Common myeloid progenitor, CD34-positive (primary cell): ENCODE data around the gene C10orf90.
A peak's percentile ranks its signal among the peaks of the same experiment; 100 is the strongest.

Experiments used
- CTCF ChIA-PET: fragments of 350-600 bp; sonication (Branson Sonifier 250); formaldehyde crosslinking; loops from one replicate; lab custom pipeline; 2021; ENCODE audit warnings: antibody characterized with exemption; lab: Charles Lee
- POLR2A ChIA-PET: fragments of 350-600 bp; sonication (Branson Sonifier 250); formaldehyde crosslinking; loops from one replicate; lab custom pipeline; 2021; ENCODE audit warnings: antibody characterized with exemption; lab: Charles Lee
- DNase-seq, 3 donors: peaks; one replicate each; pipeline versions ENCODE4 v3.0.0 to v3.0.0-alpha.2; 2013
- H3K27ac ChIP-seq, 2 experiments: 1 replicate in 1 of 2; 2 replicates in 1 of 2; pipeline ENCODE4 v1.7.0; 2013; ENCODE audit warnings: inconsistent platforms in 2 of 2, low read length in 2 of 2, mild to moderate bottlenecking in 2 of 2, low read depth in 1 of 2, moderate library complexity in 1 of 2; ENCODE audit not compliant: severe bottlenecking in 2 of 2, insufficient read depth in 1 of 2, poor library complexity in 1 of 2
- H3K27me3 ChIP-seq, 5 experiments: replicated peaks in 2 of 5; 1 replicate in 3 of 5; 2 replicates in 2 of 5; pipeline versions ENCODE4 v1.6.1 to v1.7.0; 2013; ENCODE audit warnings: low read length in 4 of 5, mild to moderate bottlenecking in 2 of 5, moderate library complexity in 2 of 5, inconsistent platforms in 1 of 5; ENCODE audit not compliant: insufficient read depth in 5 of 5, control insufficient read depth in 4 of 5
- H3K36me3 ChIP-seq, 4 experiments: 1 replicate in 2 of 4; 2 replicates in 2 of 4; pipeline versions ENCODE4 v1.6.1 to v1.7.0; 2013; ENCODE audit warnings: low read length in 3 of 4, control low read depth in 1 of 4, mild to moderate bottlenecking in 1 of 4; ENCODE audit not compliant: control insufficient read depth in 4 of 4, insufficient read depth in 4 of 4
- H3K4me1 ChIP-seq, 4 experiments: 1 replicate in 3 of 4; 2 replicates in 1 of 4; pipeline versions ENCODE4 v1.6.1 to v1.7.1; 2013; ENCODE audit warnings: low read length in 3 of 4, mild to moderate bottlenecking in 3 of 4, control low read depth in 1 of 4, inconsistent platforms in 1 of 4, moderate library complexity in 1 of 4; ENCODE audit not compliant: control insufficient read depth in 4 of 4, insufficient read depth in 4 of 4; ENCODE audit errors: control extremely low read depth in 1 of 4
- H3K4me3 ChIP-seq, 7 experiments: 1 replicate in 4 of 7; 2 replicates in 3 of 7; pipeline versions ENCODE4 v1.5.1 to v1.7.0; 2013; ENCODE audit warnings: mild to moderate bottlenecking in 7 of 7, low read length in 6 of 7, moderate library complexity in 6 of 7, inconsistent platforms in 2 of 7, low read depth in 2 of 7, control low read depth in 1 of 7; ENCODE audit not compliant: insufficient read depth in 4 of 7, control insufficient read depth in 1 of 7; ENCODE audit errors: extremely low read depth in 1 of 7
- H3K9me3 ChIP-seq, 5 experiments: 1 replicate in 4 of 5; 2 replicates in 1 of 5; pipeline versions ENCODE4 v1.6.1 to v1.7.1; 2013; ENCODE audit warnings: low read length in 4 of 5, mild to moderate bottlenecking in 2 of 5, inconsistent platforms in 1 of 5, low read depth in 1 of 5, moderate library complexity in 1 of 5; ENCODE audit not compliant: control insufficient read depth in 4 of 5, insufficient read depth in 2 of 5; ENCODE audit errors: control extremely low read depth in 1 of 5
- WGBS: methylation state at CpG from one replicate; pipeline ENCODE4 v1.1.5; 2013; ENCODE audit not compliant: insufficient coverage; 5-methylcytosine and 5-hydroxymethylcytosine counted together

C10orf90 gene

DNA sequence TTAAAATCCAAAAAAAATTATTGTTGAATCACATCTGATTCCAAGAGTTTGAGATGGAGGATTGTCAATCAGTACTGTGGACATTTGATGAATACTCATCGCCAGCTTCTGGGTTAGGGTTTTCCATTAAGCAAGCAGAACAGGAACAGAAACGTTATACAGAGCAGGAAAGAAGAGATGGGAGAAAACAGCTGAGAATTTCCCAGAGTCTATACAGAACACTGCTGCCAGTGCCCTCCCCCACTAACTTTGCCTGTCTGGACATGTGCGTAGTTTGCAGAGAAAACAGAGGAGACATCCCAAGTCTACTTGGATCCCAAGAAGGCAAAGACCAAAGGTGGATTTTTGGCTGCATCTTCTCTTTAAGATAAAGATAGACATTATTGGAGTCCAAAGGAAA is 19.0 kb downstream of the C10orf90 start:
- no peak overlapping the region for H3K27ac ChIP-seq
- H3K36me3 ChIP-seq: no peaks in the 10 kb centered on the region
- H3K9me3 ChIP-seq: no peaks in the 10 kb centered on the region
- ChIA-PET POLR2A (no interaction called here), CTCF (no interaction called here)
- WGBS: 89% methylated on average over 3 of the region's 3 CpGs
- H3K4me1 ChIP-seq: no peaks in the 10 kb centered on the region
- no peak for DNase-seq
- H3K27me3 ChIP-seq: peaks cover 0 to 2% (median 2%) of the 10 kb centered on the region in 5 experiments
- no peak overlapping the region for H3K4me3 ChIP-seq

DNA sequence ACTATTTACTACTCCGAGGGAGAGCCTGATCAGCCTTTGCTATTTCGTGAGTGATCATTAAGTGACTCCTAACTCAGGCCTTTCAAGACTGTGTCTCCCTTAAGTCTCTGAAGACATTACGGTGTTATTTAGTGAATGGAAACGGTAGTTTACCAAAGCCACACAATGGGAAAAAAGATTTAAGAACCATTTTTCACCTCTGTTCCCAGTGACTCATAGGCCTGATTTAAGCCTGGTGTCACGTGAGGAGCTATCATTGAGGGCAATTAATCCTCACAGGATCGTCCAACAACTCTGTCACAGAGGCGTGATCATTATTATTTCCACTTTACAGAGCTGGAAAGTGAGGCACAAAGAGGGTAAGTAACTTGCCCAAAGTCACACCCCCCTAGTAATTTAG is 20.3 kb downstream of the C10orf90 start:
- H3K9me3 ChIP-seq: no peaks in the 10 kb centered on the region
- peaks cover 0 to 2% (median 2%) of the 10 kb centered on the region in 5 experiments for H3K27me3 ChIP-seq
- H3K27ac ChIP-seq: no peak overlapping the region
- H3K36me3 ChIP-seq: no peaks in the 10 kb centered on the region
- ChIA-PET CTCF (no interaction called here), POLR2A (no interaction called here)
- 93% methylated on average over 7 of the region's 7 CpGs for WGBS
- no peak for DNase-seq
- no peaks in the 10 kb centered on the region for H3K4me1 ChIP-seq
- no peak overlapping the region for H3K4me3 ChIP-seq

DNA sequence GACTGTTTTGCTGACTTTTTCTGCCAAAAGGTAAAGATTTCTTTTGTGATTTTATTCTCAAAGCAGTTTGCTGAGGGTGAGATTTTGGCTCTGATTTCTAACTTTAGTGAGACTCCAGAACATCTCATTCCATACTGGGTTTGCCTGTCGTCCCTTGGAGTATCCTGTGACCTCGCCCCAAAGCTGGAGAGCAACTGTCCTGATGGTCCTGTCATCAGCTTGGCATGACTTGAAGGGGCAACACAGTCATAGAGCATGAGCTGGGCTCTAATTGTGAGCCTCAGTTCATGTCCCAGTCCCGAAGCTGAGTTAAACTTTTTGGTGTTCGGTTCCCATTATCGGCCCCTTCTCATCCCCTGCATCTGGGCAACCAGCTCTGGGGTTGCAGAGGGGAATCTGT is 23.4 kb downstream of the C10orf90 start:
- ChIA-PET CTCF (no interaction called here), POLR2A (interaction anchor here (0.6 kb wide), 1 partner anchor 183 kb away, joined by 3 read pairs; no protein-coding TSS in a partner anchor)
- Histone ChIP-seq H3K4me3 (no peak overlapping the region), H3K27ac (no peak overlapping the region), H3K27me3 (peaks cover 0 to 2% (median 0%) of the 10 kb centered on the region in 5 experiments), H3K36me3 (no peaks in the 10 kb centered on the region), H3K9me3 (no peaks in the 10 kb centered on the region), H3K4me1 (no peaks in the 10 kb centered on the region)
- no peak for DNase-seq
- 90% methylated on average over 5 of the region's 5 CpGs for WGBS

DNA sequence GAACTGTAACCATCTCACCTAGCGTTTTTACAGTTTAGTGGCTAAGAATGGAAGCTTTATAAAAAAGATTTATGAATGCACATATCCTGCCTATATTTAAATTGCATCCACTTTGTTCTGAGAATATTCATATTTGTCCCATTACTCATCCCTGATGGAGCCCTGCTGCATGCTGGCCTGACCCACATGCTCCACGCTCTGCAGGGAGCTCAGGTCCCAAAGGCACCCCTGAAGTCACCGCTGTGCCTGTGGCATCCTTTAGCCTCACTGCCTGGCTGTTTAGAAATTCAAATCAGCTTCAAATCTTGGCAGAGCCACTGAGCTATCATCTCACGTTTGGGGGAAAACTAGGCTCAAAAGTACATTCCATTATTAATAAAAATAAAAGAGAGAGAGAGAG is 24.4 kb downstream of the C10orf90 start:
- no peak overlapping the region for H3K4me3 ChIP-seq
- no peak overlapping the region for H3K27ac ChIP-seq
- H3K4me1 ChIP-seq: no peaks in the 10 kb centered on the region
- CTCF ChIA-PET: no interaction called here
- 100% methylated on average over 1 of the region's 4 CpGs for WGBS
- H3K27me3 ChIP-seq: peaks cover 0 to 2% (median 0%) of the 10 kb centered on the region in 5 experiments
- DNase-seq: no peak
- POLR2A ChIA-PET: no interaction called here
- no peaks in the 10 kb centered on the region for H3K9me3 ChIP-seq
- H3K36me3 ChIP-seq: no peaks in the 10 kb centered on the region

DNA sequence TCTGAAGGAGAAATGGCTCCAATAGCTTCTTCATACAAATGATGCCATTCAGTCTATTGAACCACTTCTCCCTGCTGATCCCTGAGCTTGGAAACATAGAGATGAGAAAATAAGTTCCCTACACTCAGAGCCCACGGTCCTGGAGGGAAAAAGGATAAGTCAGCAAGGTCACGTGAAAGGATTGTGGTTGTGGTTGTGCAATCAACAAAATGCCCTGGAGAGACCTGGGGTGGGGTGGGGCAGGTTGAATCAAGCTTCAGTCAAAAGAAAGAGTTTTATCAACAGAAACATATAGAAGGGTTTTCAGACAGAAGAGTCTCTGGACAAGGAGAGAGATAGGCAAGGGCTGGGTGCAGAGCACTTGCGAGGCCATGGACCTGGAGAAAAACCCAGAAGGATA is 30.1 kb downstream of the C10orf90 start:
- Histone ChIP-seq H3K4me1 (peaks cover 0 to 11% (median 0%) of the 10 kb centered on the region in 4 experiments), H3K27me3 (no peaks in the 10 kb centered on the region), H3K27ac (no peak overlapping the region), H3K36me3 (no peaks in the 10 kb centered on the region), H3K4me3 (no peak overlapping the region), H3K9me3 (peaks cover 0 to 1% (median 0%) of the 10 kb centered on the region in 5 experiments)
- ChIA-PET CTCF (no interaction called here), POLR2A (no interaction called here)
- DNase-seq: no peak
- WGBS: 80% methylated on average over 2 of the region's 3 CpGs

DNA sequence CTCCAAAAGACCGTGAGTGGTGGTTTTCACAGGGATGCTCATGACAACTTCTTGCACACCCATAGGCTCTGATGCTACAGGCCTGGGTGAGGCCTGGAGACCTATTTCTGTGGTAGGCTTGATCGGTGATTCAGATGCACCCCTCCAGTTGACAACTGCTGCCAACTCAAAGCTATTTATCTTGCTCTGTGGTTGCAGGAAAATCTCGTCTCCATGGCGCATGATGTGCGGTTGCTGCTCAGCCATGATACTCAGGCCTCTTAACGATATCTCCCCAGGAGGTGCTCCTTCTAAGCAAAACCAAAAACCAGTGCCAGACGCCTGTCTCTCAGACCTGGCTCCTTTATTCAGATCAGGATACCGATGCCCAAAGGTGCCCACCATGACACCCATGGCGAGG is 31.4 kb downstream of the C10orf90 start:
- ChIA-PET POLR2A (no interaction called here), CTCF (no interaction called here)
- H3K27me3 ChIP-seq: no peaks in the 10 kb centered on the region
- H3K36me3 ChIP-seq: no peaks in the 10 kb centered on the region
- 85% methylated on average over 8 of the region's 9 CpGs for WGBS
- no peak overlapping the region for H3K4me3 ChIP-seq
- no peak overlapping the region for H3K27ac ChIP-seq
- DNase-seq: peak; percentile 47 to 79 (median 62)
- peaks cover 0 to 1% (median 0%) of the 10 kb centered on the region in 5 experiments for H3K9me3 ChIP-seq
- peaks cover 0 to 11% (median 0%) of the 10 kb centered on the region in 4 experiments for H3K4me1 ChIP-seq

DNA sequence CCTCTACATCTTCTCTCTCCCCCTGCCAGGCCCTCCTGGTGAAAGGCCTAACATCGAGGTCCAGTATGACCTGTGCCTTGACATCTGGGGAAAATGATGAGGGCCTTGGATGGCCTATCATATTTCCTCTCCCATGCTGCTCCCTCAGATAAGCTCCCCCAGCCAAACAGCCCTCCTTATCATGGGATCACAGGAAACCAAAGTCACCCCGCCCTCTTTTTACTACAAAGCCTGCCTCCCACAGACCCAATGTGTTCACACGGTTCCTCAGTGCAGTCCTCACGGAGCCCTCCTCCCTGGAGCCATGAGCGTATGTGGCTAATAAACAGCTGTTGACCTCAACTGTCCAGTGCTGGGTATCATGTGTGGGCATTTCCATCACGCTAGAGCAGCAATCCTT is 32.0 kb downstream of the C10orf90 start:
- Histone ChIP-seq H3K9me3 (peaks cover 0 to 1% (median 0%) of the 10 kb centered on the region in 5 experiments), H3K4me1 (peaks cover 0 to 11% (median 0%) of the 10 kb centered on the region in 4 experiments), H3K36me3 (no peaks in the 10 kb centered on the region), H3K27me3 (no peaks in the 10 kb centered on the region), H3K4me3 (no peak overlapping the region), H3K27ac (no peak overlapping the region)
- ChIA-PET POLR2A (no interaction called here), CTCF (no interaction called here)
- 14% methylated on average over 4 of the region's 6 CpGs for WGBS
- peak; percentile 63 to 74 (median 72) for DNase-seq
